Stimulated activated CD4-positive, alpha-beta T cell treated with anti-CD3 and anti-CD28 coated beads, Interleukin-4, amount 100 ng/mL, for 1 hour (primary cell): Measurements from ENCODE around the gene CYBB.
"Not testable (repeated sequence)": the region's sequence is repeated elsewhere in the genome, so short reads cannot be mapped to it uniquely, and the experiment has no call there.

Experiments
- DNase-seq: peaks from one replicate; pipeline ENCODE4 v3.0.0-alpha.2; 2020

Gene CYBB

DNA sequence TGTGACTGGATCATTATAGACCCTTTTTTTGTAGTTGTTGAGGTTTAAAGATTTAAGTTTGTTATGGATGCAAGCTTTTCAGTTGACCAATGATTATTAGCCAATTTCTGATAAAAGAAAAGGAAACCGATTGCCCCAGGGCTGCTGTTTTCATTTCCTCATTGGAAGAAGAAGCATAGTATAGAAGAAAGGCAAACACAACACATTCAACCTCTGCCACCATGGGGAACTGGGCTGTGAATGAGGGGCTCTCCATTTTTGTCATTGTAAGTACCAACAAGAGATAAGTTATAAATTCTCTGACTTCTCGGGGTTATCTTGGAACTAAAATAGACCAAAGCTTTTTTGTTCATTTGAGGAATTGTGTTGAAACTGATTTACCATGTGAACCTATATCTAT, at the start of gene CYBB:
Gene CYBB, plus strand, starts transcription at position 203 of the 400 bp plus-strand sequence. Its CDS starts 19 bp downstream, at position 222.
- DNase-seq = no peak

DNA sequence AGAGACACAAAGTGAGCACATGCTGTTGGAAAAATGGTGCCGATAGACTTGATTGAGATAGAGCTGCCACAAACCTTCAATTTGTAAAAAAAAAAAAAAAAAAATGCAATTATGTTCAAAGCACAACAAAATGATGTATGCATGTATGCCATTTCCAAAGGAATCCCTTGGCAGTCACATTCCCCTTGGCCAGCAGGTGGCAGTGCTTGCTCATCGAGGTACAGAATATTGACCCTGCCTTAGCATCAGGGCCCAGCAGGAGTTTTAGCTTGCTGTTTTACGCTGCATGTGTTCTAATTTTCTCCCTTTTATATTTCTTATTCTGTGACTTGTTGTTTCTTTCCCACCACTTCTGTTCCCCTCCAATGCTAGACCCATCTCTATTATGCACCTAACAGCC, 34.5 kb upstream of the CYBB start:
- DNase-seq = peak; percentile 75

DNA sequence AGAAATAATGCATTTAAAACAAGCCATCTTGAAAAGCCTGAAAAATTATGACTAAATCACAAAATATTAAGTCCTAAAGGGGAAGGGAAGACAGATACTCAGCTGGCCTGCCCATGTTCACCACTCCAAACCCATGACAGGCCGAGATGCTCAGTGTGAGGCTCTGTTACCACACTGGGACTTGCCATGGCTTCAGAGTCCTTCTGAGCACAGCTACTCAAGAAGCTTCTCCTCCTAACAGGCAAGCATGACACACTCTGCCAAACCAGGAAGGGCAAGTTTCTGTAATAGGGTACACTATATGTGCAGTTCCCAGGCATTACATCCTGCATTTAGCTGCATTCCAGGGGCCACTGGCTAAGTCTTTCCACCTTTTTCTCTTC, 34.0 kb upstream of the CYBB start:
- no peak for DNase-seq

DNA sequence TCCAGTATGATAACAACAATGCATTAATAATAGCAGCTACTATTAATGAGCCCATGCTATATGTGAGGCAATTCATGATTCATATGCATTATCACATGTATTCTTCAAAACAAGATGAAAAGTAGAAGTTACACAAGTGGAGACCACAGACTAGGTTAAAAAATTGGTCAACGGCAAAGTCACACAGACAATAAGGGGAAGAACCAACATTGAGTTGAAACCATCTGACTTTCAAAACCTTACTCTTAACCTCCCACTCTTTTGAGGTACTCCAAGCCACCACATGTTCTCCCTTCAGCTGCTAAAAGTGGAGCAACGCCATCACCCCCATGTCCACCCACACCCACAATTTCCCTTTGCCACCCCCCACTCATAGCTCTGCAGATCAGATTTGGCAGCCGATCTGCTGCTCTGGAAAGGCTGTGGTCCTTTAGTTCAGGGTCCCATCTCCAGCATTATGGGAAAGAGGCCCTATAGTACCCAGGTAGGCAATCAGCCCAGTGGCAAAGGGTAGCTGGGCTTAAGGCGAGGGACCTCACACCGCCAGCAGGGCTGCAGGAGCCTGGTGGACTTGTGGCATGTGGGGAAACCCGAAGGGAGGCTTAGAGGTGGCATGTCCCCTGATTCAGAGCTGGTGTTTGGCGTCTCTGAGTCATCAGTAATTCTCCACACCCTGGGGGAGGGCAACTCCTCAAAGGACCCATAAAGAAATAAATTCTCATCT, 33.5 kb upstream of the CYBB start:
- DNase-seq = peak; percentile 3

DNA sequence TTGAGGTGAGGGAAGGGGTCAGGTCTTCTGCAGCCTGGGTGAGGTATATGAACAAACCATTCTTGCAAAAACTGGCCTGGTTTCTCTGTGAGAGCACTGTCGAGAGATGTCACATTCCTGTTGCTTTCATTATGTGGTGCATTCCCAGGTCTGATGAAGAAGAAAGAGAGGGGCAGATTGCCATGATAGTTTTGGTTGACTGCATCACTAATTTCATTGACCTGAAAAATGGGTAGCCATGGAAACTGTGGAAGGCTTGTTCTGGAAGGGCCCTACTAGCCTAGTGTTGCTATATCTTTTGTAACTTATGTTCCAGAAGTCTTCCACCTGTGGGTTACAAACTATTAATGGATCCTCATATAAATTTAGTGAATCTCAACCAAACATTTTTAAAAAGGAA, 32.9 kb upstream of the CYBB start:
- no peak for DNase-seq

DNA sequence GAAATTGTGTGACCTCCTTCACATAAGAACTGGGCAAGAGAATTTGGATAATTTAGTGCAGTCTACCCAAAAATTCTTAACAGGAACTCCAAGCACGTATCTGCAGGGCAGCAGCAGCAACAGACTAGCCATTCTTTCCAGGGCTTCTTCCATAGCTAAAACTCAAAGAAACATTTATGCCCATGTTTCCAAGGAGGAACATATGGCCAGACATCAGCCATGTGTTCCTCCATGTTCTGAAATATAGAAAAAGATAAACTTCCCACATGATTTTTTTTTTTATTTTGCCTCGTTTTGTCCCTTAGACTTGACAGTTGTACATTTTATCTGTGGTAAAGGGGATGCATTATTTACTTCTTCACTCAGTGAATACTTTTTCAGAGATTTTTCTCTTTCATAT, 27.6 kb upstream of the CYBB start:
- no peak for DNase-seq

DNA sequence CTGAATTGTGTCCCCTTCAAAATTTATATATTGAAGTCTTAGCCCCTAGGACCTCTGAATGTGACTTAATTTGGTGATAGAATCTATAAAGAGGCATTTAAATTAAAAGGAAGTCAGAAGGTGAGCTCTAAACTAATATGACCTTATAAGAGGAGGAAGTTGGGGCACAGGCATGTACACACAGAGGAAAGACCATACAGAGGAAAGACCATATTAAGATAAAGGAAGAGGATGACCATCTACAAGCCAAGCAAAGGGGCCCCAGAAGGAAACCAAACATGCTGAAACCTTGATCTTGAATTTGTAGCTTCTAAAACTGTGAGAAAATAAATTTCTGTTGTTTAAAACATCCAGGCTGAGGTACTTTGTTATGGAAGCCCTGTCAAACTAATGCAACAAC, 26.9 kb upstream of the CYBB start:
- no peak for DNase-seq

DNA sequence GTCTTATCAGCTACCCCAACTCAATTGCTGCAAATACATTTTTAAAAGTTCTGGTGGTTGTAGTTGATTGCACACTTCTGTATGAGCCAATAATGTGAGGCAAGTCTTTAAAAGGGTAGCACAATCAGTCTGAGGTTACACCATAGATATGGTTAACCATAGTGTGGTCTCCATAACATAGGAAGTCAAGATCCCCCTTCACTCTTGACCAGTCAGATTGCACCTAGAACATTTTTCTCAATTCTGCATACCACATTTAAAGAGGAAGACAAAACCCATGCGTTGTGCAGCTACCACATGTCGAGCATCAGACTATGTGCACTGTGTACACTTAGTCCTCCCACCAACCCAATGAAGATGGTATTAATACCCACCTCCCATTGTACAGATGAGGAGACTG, 26.5 kb upstream of the CYBB start:
- DNase-seq = no peak

DNA sequence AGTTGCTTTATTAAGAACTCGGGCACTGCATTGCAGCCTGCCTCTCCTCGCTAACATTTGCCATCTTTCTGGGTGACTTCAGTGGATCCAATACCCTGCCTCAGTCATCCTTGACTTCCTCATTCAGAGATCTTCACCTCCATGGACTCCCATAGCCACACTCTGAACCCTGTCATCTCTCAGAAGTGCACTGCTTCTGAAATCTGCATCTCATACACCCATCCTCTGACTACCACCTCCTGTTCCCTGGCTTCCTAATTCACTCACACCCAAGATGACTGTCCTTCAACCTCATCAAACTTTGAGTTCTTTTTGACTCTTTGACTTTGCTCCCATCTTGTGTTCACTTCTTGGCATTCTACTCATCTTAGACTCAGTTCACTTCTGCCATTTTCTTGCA, 25.3 kb upstream of the CYBB start:
- DNase-seq = no peak

DNA sequence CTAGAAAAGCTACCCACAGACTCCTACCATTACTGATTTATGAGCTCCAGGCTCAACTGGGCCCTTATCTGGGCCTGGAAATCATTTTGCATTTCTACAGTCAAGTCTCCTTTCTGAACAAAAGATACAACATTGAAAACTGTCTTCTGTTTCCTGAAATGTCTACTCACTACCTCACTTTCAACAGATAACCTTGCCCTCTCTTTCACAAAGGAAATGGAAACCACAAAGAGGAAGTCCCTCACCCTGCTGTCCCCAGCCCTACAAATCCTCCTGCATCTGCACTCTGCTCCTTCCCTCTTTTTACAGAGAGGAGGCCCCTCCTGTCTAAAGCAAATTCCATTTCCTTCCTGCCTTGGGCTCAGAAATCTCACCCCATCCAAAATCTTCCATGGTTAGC, 24.8 kb upstream of the CYBB start:
- no peak for DNase-seq

DNA sequence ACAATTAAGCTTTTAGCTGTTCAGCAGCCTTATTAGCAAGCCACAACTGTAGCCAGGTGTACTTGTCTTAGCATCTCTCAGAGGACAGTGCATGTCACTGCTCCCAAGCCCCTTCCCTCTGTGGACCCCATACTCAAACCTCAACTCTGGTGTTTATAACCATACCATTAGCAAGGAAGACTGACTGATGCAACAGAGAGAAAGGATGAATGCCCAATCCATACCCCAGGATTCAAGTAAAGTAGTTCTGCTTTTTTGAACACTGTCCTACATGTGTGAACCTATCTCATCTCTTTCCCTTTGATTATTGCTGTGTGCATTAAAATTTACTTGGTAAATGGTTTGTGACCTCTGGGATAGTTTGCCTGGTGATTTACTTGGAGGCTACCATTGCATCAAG, 22.8 kb upstream of the CYBB start:
- no peak for DNase-seq

DNA sequence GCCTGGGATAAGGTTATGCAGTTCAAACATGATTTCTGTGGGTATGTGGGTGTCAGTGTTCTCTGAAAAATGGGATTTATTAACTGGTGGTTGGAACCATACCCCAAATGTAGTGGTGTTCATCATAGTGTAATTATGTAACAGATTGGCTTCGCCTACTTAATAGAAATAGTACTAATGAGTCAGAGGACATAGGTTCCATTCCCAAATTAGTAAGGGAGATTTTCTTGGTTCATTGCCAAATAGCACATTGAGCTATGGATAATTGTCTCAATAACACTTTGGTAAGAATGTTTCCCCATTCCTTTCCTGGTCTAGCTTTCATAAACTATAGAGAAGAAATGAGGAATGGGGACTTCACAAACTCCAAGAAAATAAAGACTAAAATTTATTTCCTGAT, 20.5 kb upstream of the CYBB start:
- DNase-seq = no peak

DNA sequence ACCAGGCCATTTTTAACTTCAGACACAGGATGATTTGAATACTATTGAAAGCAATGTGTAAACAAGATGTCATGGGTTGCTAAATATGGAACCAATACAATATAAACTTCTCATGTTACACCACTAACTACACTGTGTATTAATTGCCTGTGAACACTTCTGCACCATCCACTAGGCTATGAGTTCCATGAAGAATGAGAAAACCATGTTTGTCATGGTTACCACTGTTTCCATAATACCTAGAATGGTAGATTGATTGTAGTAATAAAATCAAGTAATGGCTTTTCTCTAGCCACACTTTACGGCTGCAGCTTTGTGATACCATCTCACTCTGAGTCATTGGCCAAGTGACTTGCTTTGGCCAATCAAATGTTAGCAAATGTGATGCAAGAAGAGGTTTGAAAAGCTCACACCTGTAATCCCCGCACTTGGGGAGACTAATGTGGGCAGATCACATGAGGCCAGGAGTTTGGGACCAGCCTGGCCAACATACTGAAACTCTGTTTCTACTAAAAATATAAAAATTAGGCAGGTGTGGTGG, 19.9 kb upstream of the CYBB start:
- DNase-seq = no peak

DNA sequence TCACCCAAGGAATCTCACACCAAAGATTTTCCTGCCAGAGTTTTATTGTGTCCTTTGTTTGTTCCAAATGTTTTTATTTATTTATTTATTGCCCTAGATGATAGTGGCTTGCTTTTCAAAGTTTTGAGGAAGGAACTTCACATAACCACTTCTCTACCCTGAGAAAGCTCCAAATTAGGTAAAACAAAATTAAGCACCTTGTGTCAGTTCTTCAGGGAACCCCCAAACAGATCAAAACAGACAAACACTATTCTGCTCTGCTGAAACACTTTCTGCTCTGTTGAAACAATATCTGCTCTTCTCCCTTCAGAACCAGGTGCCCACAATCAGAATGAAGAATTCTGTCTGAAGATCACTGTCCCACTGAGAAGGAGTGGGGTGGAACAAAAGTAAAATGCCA, 16.5 kb upstream of the CYBB start:
- no peak for DNase-seq

DNA sequence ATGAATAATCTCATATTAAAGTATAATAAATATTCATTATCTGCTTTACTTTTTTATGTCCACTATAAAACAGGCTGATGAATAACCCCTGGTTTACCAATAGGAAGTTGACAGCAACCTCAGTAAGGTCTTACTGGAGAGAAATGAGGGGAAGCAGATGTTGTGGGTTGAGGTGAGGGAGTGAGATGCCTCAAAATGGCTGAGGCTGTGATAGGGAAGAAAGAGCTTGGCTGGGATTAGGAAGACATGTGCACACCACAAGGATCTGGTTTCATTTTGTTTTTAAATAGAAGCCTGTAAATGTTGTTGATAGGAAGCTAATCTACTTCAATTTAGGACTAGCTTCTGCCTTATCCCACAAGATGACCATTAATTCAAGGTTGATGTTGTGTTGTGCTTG, 14.4 kb upstream of the CYBB start:
- DNase-seq = no peak

DNA sequence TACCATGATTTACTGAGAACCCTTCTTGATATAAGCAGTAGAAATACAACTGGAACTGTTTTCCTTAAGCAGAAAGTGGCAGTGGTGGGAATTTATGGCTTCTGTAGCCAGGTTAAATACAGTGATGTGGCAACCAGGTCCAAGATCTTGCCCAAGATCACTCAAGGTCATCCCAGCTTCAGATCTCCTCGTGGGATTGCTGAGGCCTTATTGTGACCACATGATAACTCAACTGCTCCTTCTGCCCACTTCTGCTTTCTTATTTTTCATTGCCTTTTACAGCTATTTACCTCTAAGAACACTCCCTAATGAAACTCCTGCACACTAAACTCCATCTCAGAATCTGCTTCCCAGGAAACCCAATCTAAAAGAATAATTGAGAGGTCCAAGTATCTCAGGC, 12.4 kb upstream of the CYBB start:
- DNase-seq = no peak

DNA sequence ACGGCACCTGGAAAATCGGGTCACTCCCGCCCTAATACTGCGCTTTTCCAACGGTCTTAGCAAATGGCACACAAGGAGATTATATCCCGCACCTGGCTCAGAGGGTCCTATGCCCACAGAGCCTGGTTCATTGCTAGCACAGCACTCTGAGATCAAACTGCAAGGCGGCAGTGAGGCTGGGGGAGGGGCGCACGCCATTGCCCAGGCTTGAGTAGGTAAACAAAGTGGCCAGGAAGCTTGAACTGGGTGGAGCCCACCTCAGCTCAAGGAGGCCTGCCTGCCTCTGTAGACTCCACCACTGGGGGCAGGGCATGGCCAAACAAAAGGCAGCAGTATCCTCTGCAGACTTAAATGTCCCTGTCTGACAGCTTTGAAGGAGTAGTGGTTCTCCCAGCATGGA, 11.0 kb upstream of the CYBB start:
- not testable (repeated sequence) for DNase-seq

DNA sequence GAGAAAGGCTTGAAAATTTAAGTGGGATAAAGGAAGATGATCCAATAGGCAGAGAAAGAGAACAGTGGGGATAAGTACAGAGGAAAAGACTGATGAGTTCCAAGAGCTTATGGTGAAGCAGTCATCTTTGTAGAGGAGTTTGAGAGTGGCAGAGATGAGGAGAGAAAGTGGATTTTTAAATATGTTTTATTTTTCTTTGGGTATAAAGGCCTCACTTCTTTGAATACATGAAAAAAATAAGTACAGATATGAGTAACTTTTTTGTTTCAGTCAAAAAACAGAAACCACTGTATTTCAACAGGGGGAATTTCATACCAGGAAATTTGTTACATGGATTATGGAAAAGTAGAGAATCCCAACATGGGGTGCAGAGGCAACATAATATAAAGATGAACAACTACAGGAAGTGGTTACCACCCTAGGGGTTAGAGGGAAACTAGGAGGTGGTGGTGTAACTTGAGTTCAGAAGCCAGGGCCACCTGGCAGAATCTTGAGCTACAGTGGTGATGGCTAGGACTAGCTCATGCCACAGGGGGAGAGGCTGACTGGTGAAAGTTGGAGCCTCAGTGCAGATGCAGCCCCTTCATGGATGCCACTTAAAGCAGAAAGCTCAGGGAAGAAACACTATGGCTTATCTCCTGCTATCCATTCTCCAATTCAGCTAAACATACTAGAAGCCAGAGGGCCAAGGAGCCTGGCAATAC, 3.4 kb upstream of the CYBB start:
- DNase-seq = no peak

DNA sequence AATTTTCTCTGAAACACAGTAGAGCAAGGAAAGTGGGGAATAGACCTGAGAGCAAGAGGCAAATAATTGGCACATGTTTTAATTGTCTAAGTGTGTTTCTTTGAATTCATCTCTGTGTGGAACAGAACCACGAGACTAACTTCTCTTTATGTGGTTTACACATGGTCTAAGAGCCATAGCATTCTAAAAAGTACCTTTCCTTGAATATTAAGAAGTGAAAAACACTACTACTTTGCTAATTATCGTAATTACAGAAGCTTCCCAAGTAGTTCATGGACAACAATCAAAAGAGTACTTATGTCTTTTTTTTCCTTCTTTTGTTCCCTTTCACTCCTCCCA, 2.9 kb upstream of the CYBB start:
- no peak for DNase-seq

DNA sequence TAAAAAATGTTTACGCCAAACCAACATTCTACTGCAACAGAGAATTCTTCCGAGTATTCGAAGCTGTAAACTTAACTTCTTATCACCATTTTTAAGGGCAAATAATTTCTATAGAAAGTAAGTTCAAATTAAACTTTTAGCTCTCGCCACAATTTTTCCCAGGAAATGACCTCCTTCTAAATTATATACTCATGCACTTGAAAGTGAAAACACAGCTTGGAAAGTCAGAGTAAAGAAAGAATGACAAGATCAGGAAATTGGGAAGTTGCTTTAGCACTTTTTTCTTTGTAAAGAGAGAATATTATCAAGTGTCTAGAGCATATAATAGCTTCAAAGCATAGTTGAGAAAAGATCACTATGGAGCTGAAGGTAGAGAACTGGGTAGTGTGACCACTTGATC, 1.2 kb downstream of the CYBB start:
- DNase-seq = no peak

DNA sequence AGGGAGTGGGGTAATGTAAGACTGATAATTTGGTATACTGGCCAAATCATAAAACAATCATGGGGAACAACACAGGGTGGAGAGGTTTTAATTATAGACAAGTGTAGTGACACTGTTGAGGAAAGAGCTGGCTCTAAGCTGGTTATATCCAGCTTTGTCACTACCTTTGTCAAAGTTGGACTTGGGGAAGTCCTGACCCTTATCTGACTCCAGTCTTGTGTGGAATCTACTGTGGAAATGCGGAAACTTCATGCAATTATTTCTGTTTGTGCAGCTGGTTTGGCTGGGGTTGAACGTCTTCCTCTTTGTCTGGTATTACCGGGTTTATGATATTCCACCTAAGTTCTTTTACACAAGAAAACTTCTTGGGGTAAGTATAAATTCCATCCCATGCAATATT, 2.0 kb downstream of the CYBB start:
- DNase-seq = no peak

DNA sequence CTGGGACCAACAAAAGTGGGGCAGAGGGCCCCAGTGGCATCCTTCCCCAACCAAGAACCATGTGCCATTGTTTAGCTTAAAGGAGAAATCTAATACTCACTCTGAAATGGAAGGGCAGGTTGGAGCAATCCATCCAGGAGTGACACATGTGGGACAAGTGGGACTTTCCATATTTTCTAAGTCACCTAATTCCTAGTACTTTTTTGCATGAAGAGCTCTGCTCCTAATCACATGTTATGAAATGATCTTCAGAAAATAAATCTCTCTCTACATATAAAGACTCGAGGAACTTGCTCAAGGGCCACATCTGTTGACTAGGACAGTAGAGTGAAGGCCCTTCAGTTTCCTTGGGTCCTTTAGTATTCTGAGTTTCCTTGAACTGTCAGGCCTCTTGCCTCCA, 2.5 kb downstream of the CYBB start:
- DNase-seq = no peak

DNA sequence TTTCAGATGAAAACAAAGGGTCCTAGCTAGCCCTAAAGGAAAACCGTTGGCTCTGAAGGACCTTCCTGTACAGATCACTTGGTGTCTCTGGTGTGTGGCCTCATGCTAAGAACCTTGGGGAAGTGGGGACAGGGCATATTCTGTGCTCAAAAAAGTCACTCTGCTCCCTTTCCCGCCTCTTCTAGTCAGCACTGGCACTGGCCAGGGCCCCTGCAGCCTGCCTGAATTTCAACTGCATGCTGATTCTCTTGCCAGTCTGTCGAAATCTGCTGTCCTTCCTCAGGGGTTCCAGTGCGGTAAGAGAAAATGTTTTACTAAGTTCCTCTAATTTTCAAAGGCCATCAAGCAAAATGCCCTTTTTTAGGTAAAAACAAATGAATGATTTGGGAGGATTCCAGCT, 3.4 kb downstream of the CYBB start:
- no peak for DNase-seq

DNA sequence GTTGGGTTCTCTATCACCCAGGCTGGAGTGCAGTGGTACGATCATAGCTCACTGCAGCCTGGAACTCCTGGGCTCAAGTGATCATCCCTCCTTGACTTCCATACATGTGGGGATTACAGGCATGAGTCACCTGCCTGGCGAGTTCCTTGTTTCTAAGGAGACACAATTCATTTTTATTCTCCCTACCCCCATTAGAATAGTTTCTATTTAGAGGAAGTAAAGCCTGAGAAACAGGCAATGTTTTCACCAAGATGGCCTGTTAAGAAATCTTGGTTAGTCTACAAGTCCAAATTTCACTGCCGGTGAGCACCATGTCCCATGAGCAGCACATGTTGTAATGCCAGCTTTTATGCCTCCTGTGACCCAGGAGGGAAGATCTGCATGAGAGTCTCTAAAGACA, 5.7 kb downstream of the CYBB start:
- DNase-seq = no peak
